Kidney (tissue), 14 donors: ENCODE data around the gene NCK1. TPM values are rescaled to one million over a fixed set of nuclear protein-coding genes. Genes with fewer than 3 reads are reported as not detected.

Experiments used
- DNase-seq, 5 donors: peaks; one replicate each; pipeline ENCODE4 v3.0.0-alpha.2; 2013 to 2020
- FAIRE-seq: peaks from 2 replicates; lab custom pipeline; 2012; peaks lifted over from hg19 to GRCh38; lab: Jason Lieb, UNC
- H3K27ac ChIP-seq, 2 donors: one replicate each; pipeline ENCODE4 v1.7.0; 2013; ENCODE audit warnings: low read depth in 2 of 2, low read length in 2 of 2, inconsistent platforms in 1 of 2
- H3K27me3 ChIP-seq: one replicate; pipeline ENCODE4 v1.7.1; 2013; ENCODE audit warnings: low read length, inconsistent platforms; ENCODE audit not compliant: control insufficient read depth, insufficient read depth
- H3K36me3 ChIP-seq, 3 donors: one replicate each; pipeline versions ENCODE4 v1.7.0 to v1.7.1; 2013; ENCODE audit warnings: low read length in 3 of 3, control low read depth in 1 of 3, inconsistent platforms in 1 of 3; ENCODE audit not compliant: insufficient read depth in 3 of 3, control insufficient read depth in 2 of 3
- H3K4me1 ChIP-seq, 3 donors: one replicate each; pipeline versions ENCODE4 v1.7.0 to v1.7.1; 2013; ENCODE audit warnings: low read length in 3 of 3, inconsistent platforms in 1 of 3, low read depth in 1 of 3; ENCODE audit not compliant: control insufficient read depth in 2 of 3, insufficient read depth in 2 of 3
- H3K4me3 ChIP-seq, 3 donors: one replicate each; pipeline versions ENCODE4 v1.7.0 to v1.8.1; 2013; ENCODE audit warnings: low read length in 3 of 3, control low read depth in 1 of 3, inconsistent platforms in 1 of 3
- H3K9ac ChIP-seq, 3 donors: one replicate each; pipeline versions ENCODE4 v1.7.0 to v1.7.1; 2013; ENCODE audit warnings: low read length in 3 of 3, control low read depth in 1 of 3, inconsistent platforms in 1 of 3
- H3K9me3 ChIP-seq, 3 donors: one replicate each; pipeline versions ENCODE4 v1.7.0 to v1.7.1; 2013; ENCODE audit warnings: low read length in 3 of 3, control low read depth in 1 of 3, inconsistent platforms in 1 of 3; ENCODE audit not compliant: control insufficient read depth in 2 of 3, insufficient read depth in 1 of 3
- CTCF ChIP-seq: IDR thresholded peaks from 3 replicates; pipeline ENCODE4 v1.5.1; 2012; ENCODE audit warnings: mild to moderate bottlenecking, moderate library complexity, borderline replicate concordance; ENCODE audit not compliant: insufficient read depth; ENCODE audit errors: extremely low read depth
- intact Hi-C: fragments of 100-400 bp; cut with DNase I; formaldehyde crosslinking; loops from one replicate; pipeline ENCODE4 v1.11.1; 2022
- polyA plus RNA-seq: library from polyadenylated mRNA; stranded (reverse); fragments of 350-450 nt; fragmentation: Illumina TruSeq; extraction: RNeasy Lipid Tissue Mini Kit (QIAGEN cat#74804); gene quantifications from one replicate; pipeline ENCODE4 v1.2.3, GENCODE V29; 2014; ENCODE audit warnings: low read depth, low replicate concordance; ENCODE audit not compliant: insufficient read depth
- total RNA-seq: library from RNA; stranded (reverse); fragmentation: NEBNext Ultra II Directional; extraction: Animal tissue kit (Norgen Biotek cat#: 25700); gene quantifications from one replicate; pipeline ENCODE4 v1.2.1, GENCODE V29; 2021
- donor health status: control.
- donor health status: control.
- donor health status: control.
- donor health status: control.
- donor health status: control.
- donor health status: DM: yes; HTN: yes; CAD: no.
- donor health status: Normal renal cell carcinoma (clear cell type).

Gene NCK1
- total and polyA plus RNA-seq, 2 donors from 2014 or later, result 12.6 to 46.8 TPM

DNA sequence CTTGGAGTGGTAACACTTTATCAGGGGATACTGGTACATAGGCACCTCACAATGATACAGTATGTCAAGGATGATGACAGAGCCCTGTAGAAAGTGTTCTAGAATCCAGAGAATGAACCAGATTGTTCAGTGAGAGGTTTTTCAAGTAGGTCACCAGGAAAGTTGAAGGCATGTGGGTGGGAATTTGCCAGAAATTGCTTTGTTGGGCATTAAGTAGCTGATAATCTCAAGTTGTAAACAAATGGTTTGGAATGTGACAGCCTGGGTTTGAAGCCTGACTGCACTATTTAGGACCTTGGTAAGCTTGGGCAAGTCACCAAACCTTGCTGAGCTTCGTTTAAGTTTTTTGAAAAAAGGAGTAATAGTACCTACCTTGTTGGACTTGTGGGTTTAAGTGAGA is 30.5 kb upstream of the NCK1 start:
- Histone ChIP-seq H3K27me3 (no peaks in the 10 kb centered on the region), H3K4me1 (no peaks in the 10 kb centered on the region), H3K4me3 (no peak overlapping the region), H3K36me3 (no peaks in the 10 kb centered on the region), H3K27ac (no peak overlapping the region), H3K9me3 (no peaks in the 10 kb centered on the region), H3K9ac (no peak overlapping the region)
- intact Hi-C loops, result no loop called here
- DNase-seq (no peak), FAIRE-seq (no peak)
- no peak for TF ChIP-seq CTCF

DNA sequence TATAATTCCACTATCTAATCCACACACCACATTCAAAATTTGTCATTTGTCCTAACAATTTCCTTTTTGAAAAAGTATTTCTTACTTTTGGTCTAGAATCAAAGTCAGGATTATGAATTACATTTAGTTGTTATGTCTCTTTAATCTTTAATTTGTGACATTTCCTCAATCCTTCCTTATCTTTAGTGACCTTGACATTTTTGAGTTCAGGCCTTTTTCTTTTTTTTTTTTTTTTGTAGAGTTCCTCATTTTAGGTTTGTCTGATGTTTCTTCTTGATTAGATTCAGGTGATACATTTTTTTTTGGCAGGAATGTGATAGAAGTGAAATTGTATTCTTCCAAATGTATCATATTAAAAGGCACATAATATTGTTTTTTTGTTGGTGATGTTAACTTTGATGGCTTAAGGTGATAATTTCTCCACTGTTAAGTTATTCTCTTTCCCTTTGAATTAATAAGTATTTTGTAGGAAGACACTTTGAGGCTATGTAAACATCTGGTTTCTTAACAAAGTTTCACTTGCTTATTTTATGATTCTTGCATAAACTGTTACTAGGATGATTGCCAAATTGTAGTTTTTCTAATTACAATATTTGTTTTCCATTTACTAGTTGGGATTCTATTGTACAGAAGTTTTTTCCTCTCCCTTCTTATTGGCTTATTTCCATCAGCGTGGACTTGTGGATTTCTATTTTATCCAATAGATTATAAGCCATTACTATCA is 26.8 kb upstream of the NCK1 start:
- no peaks in the 10 kb centered on the region for H3K36me3 ChIP-seq
- H3K4me3 ChIP-seq, result no peak overlapping the region
- H3K27ac ChIP-seq, result no peak overlapping the region
- H3K27me3 ChIP-seq, result no peaks in the 10 kb centered on the region
- no peak overlapping the region for H3K9ac ChIP-seq
- H3K4me1 ChIP-seq, result no peaks in the 10 kb centered on the region
- DNase-seq (no peak), FAIRE-seq (peak; percentile 74)
- intact Hi-C loops, result no loop called here
- no peak for TF ChIP-seq CTCF
- H3K9me3 ChIP-seq, result no peaks in the 10 kb centered on the region

DNA sequence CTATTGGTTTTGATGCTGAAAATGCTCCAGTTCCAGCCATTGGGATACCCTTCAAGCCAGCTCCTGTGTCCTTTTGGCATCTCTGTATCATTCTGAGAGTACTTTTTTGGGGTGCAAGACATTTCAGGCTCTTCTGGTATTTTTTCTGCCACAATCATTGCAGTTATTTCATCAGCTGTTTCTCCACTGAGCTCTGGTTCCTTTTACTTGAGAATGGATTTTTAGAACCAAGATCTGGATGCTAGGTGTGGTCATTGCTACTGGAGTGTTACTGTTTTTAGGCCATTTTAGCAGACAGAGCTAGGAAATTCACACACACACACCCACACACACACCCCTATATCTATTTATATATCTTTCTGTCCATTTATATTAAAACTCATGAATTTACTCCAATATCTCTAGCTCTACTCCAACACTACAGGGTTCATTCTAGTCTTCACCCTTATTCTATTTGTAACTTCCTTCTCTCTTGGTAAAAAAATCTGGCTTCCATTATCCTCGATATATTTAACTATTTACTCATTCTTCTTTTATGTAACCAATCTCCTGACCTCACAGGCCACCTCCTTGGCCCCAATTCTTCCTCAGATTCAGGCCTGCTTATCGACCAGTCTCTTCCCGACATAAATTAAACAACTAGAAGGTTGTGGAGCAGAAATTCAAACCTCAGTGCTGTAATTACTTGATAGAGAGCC is 26.0 kb upstream of the NCK1 start:
- Histone ChIP-seq H3K9me3 (no peaks in the 10 kb centered on the region), H3K36me3 (no peaks in the 10 kb centered on the region), H3K9ac (no peak overlapping the region), H3K4me3 (no peak overlapping the region), H3K27me3 (no peaks in the 10 kb centered on the region), H3K4me1 (no peaks in the 10 kb centered on the region), H3K27ac (no peak overlapping the region)
- intact Hi-C loops, result no loop called here
- no peak for TF ChIP-seq CTCF
- DNase-seq (no peak), FAIRE-seq (no peak)
